ENCODE results near the gene VPS9D1. TPM values are rescaled to one million over a fixed set of nuclear protein-coding genes. Genes with fewer than 3 reads are reported as not detected.
"Not testable (repeated sequence)": the region's sequence is repeated elsewhere in the genome, so short reads cannot be mapped to it uniquely, and the experiment has no call there.

VPS9D1 gene
- total RNA-seq, 2 donors from 2014 or later = 18.8 to 23.2 TPM

GRCh38 chr16:89669755-89670154 lies 50.9 kb downstream of the VPS9D1 start:
- H3K27me3 Mint-ChIP-seq = no peaks in the 10 kb centered on the region
- no peaks in the 10 kb centered on the region for H3K36me3 Mint-ChIP-seq (ENCODE audit: low read depth)
- H3K4me1 Mint-ChIP-seq = no peaks in the 10 kb centered on the region
- no peaks in the 10 kb centered on the region for H3K9me3 ChIP-seq (ENCODE audit: control insufficient read depth, low read length, poor library complexity, severe bottlenecking)
- DNase-seq (no peak), ATAC-seq (no peak)
- no peak overlapping the region for H3K4me3 Mint-ChIP-seq
- no peak overlapping the region for H3K27ac Mint-ChIP-seq

- Mint-ChIP-seq H3K27ac (no peak overlapping the region), H3K4me3 (no peak overlapping the region), H3K36me3 (ENCODE audit: low read depth) (no peaks in the 10 kb centered on the region), H3K27me3 (no peaks in the 10 kb centered on the region), H3K4me1 (no peaks in the 10 kb centered on the region)
- no peaks in the 10 kb centered on the region for H3K9me3 ChIP-seq (ENCODE audit: control insufficient read depth, low read length, poor library complexity, severe bottlenecking)
- DNase-seq (no peak), ATAC-seq (no peak)
Measured at GRCh38 chr16:89668790-89669158, 51.9 kb downstream of the VPS9D1 start.

- Mint-ChIP-seq H3K27me3 (no peaks in the 10 kb centered on the region), H3K4me3 (no peak overlapping the region)
Measured at GRCh38 chr16:89667633-89668032, 53.1 kb downstream of the VPS9D1 start.

GRCh38 chr16:89667000-89667399 lies 53.7 kb downstream of the VPS9D1 start:
- not testable (repeated sequence) for ATAC-seq; H3K9me3 ChIP-seq (ENCODE audit: control insufficient read depth, low read length, poor library complexity, severe bottlenecking); H3K27ac Mint-ChIP-seq; H3K27me3 Mint-ChIP-seq; H3K4me3 Mint-ChIP-seq; DNase-seq; H3K4me1 Mint-ChIP-seq; H3K36me3 Mint-ChIP-seq (ENCODE audit: low read depth)

More at GRCh38 chr16:89667633-89668032, 53.1 kb downstream of the VPS9D1 start:
- ATAC-seq (no peak), DNase-seq (no peak)
- Mint-ChIP-seq H3K4me1 (no peaks in the 10 kb centered on the region), H3K27ac (no peak overlapping the region), H3K36me3 (ENCODE audit: low read depth) (no peaks in the 10 kb centered on the region)
- no peaks in the 10 kb centered on the region for H3K9me3 ChIP-seq (ENCODE audit: control insufficient read depth, low read length, poor library complexity, severe bottlenecking)

- ATAC-seq; H3K9me3 ChIP-seq (ENCODE audit: control insufficient read depth, low read length, poor library complexity, severe bottlenecking); H3K27ac Mint-ChIP-seq; DNase-seq; H3K36me3 Mint-ChIP-seq (ENCODE audit: low read depth); H3K27me3 Mint-ChIP-seq; H3K4me1 Mint-ChIP-seq; H3K4me3 Mint-ChIP-seq: not testable (repeated sequence)
Measured at GRCh38 chr16:89664238-89664637, 56.5 kb downstream of the VPS9D1 start.

- H3K4me1 Mint-ChIP-seq = peaks cover 18% of the 10 kb centered on the region
- H3K36me3 Mint-ChIP-seq (ENCODE audit: low read depth) = no peaks in the 10 kb centered on the region
- no peaks in the 10 kb centered on the region for H3K9me3 ChIP-seq (ENCODE audit: control insufficient read depth, low read length, poor library complexity, severe bottlenecking)
- no peak overlapping the region for H3K27ac Mint-ChIP-seq
- no peak for ATAC-seq
- H3K4me3 Mint-ChIP-seq = no peak overlapping the region
- H3K27me3 Mint-ChIP-seq = no peaks in the 10 kb centered on the region
- DNase-seq = no peak
Measured at GRCh38 chr16:89661215-89661614, 59.5 kb downstream of the VPS9D1 start.

GRCh38 chr16:89660146-89660545 lies 60.6 kb downstream of the VPS9D1 start:
- H3K9me3 ChIP-seq (ENCODE audit: control insufficient read depth, low read length, poor library complexity, severe bottlenecking) = no peaks in the 10 kb centered on the region
- no peak for ATAC-seq
- no peaks in the 10 kb centered on the region for H3K27me3 Mint-ChIP-seq
- no peak for DNase-seq
- H3K27ac Mint-ChIP-seq = peak overlapping the region; percentile 69
- H3K36me3 Mint-ChIP-seq (ENCODE audit: low read depth) = no peaks in the 10 kb centered on the region
- H3K4me3 Mint-ChIP-seq = no peak overlapping the region
- H3K4me1 Mint-ChIP-seq = peaks cover 22% of the 10 kb centered on the region

GRCh38 chr16:89658221-89658879 lies 62.3 kb downstream of the VPS9D1 start:
- H3K27me3 Mint-ChIP-seq = no peaks in the 10 kb centered on the region
- ATAC-seq (no peak), DNase-seq (no peak)
- H3K9me3 ChIP-seq (ENCODE audit: control insufficient read depth, low read length, poor library complexity, severe bottlenecking) = no peaks in the 10 kb centered on the region
- peak overlapping the region; percentile 91 for H3K4me3 Mint-ChIP-seq
- no peaks in the 10 kb centered on the region for H3K36me3 Mint-ChIP-seq (ENCODE audit: low read depth)
- H3K27ac Mint-ChIP-seq = peak overlapping the region; percentile 69
- H3K4me1 Mint-ChIP-seq = peaks cover 24% of the 10 kb centered on the region

- no peaks in the 10 kb centered on the region for H3K9me3 ChIP-seq (ENCODE audit: control insufficient read depth, low read length, poor library complexity, severe bottlenecking)
- H3K4me1 Mint-ChIP-seq = peaks cover 24% of the 10 kb centered on the region
- DNase-seq (peak; percentile 91 to 93 (median 91)), ATAC-seq (peak; percentile 89)
- H3K27ac Mint-ChIP-seq = peak within 1 kb of the TSS; percentile 69
- no peaks in the 10 kb centered on the region for H3K27me3 Mint-ChIP-seq
- H3K4me3 Mint-ChIP-seq = peak within 1 kb of the TSS; percentile 91
- no peaks in the 10 kb centered on the region for H3K36me3 Mint-ChIP-seq (ENCODE audit: low read depth)
Measured at GRCh38 chr16:89657442-89658220, 63.1 kb downstream of the VPS9D1 start, which contains the start of the genes CHMP1A and SPATA33. Gene CHMP1A (minus strand): TSS chr16:89657708. CDS start chr16:89657588, 120 bp downstream. Gene SPATA33 (plus strand): TSS chr16:89657836. CDS start chr16:89657912, 76 bp downstream.

Other genes starting within 250 kb of the VPS9D1 start
- gene ANKRD11, start 230.3 kb downstream of the VPS9D1 start, total RNA-seq = 100 to 1,000 TPM; 197 to 251 TPM
- gene SPG7, start 212.5 kb downstream of the VPS9D1 start, total RNA-seq = 100 to 1,000 TPM; 140 to 154 TPM
- 1,000 to 10,000 TPM; 4,192 to 4,476 TPM for gene RPL13, start 160.2 kb downstream of the VPS9D1 start, total RNA-seq
- gene CPNE7, start 145.1 kb downstream of the VPS9D1 start, total RNA-seq = 1 to 10 TPM; 4.7 to 8.2 TPM
- not detected for gene DPEP1, start 107.3 kb downstream of the VPS9D1 start, total RNA-seq
- gene CHMP1A, start 63.2 kb downstream of the VPS9D1 start, total RNA-seq = 10 to 100 TPM; 75.3 to 76.9 TPM
- 10 to 100 TPM in 1 of 2 donors, 1 to 10 TPM in 1; 8.3 to 10.1 TPM for gene SPATA33, start 63.1 kb downstream of the VPS9D1 start, total RNA-seq
- 10 to 100 TPM; 83.0 to 86.0 TPM for gene CDK10, start 34.2 kb downstream of the VPS9D1 start, total RNA-seq
- gene SPATA2L, start 19.2 kb downstream of the VPS9D1 start, total RNA-seq = 10 to 100 TPM; 20.6 to 30.8 TPM
- 100 to 1,000 TPM; 103 to 104 TPM for gene ZNF276, start 639 bp upstream of the VPS9D1 start, total RNA-seq
- gene FANCA, start 95.7 kb upstream of the VPS9D1 start, total RNA-seq = 10 to 100 TPM; 10.7 to 12.7 TPM
- gene SPIRE2, start 107.6 kb upstream of the VPS9D1 start, total RNA-seq = 1 to 10 TPM; 1.3 to 3.3 TPM
- 100 to 1,000 TPM; 393 to 428 TPM for gene TCF25, start 152.7 kb upstream of the VPS9D1 start, total RNA-seq
- 10 to 100 TPM; 10.1 to 13.8 TPM for gene MC1R, start 198.0 kb upstream of the VPS9D1 start, total RNA-seq
- under 1 TPM; 0.52 to 0.96 TPM for gene TUBB3, start 202.4 kb upstream of the VPS9D1 start, total RNA-seq
- gene DEF8, start 227.9 kb upstream of the VPS9D1 start, total RNA-seq = 10 to 100 TPM; 32.5 to 38.3 TPM

All from T-helper 17 cell (primary cell).